Measurements from ENCODE around the gene ACVRL1.

The ACVRL1 gene

GRCh38 chr12:51871126-51871525, 36.2 kb upstream of the ACVRL1 start:
- Histone ChIP-seq H3K27me3 (ENCODE audit: insufficient read depth, low read length) (peaks cover 11% of the 10 kb centered on the region), H2AFZ (ENCODE audit: low read length) (no peak overlapping the region), H3F3A (ENCODE audit: insufficient read depth, low read length) (no peaks in the 10 kb centered on the region), H3K36me3 (ENCODE audit: insufficient read depth, low read length) (no peaks in the 10 kb centered on the region), H3K79me2 (ENCODE audit: insufficient read depth, low read length) (no peaks in the 10 kb centered on the region), H3K4me1 (ENCODE audit: insufficient read depth, low read length, severe bottlenecking) (no peaks in the 10 kb centered on the region), H3K4me2 (ENCODE audit: low read length) (no peak overlapping the region), H3K9me3 (ENCODE audit: low read length) (no peaks in the 10 kb centered on the region), H3K9ac (ENCODE audit: low read length) (no peak overlapping the region), H3K27ac (ENCODE audit: low read depth, low read length, poor library complexity, severe bottlenecking) (no peak overlapping the region), H3K9me2 (ENCODE audit: low read depth, low read length) (no peaks in the 10 kb centered on the region), H3K4me3 (ENCODE audit: low read depth, low read length, poor library complexity, severe bottlenecking) (no peak overlapping the region), H4K20me1 (ENCODE audit: insufficient read depth, low read length) (no peaks in the 10 kb centered on the region)
- peak; percentile 22; the same call in 1 of the 2 replicates for TF ChIP-seq CTCF (IDR thresholded peaks at IDR 0.05; ENCODE audit: low read length)
- no peak for TF ChIP-seq EZH2 (IDR thresholded peaks at IDR 0.05; ENCODE audit: borderline replicate concordance, low read length)

GRCh38 chr12:51871918-51872688, 35.2 kb upstream of the ACVRL1 start:
- Histone ChIP-seq H3K4me2 (ENCODE audit: low read length) (no peak overlapping the region), H3K9me2 (ENCODE audit: low read depth, low read length) (no peaks in the 10 kb centered on the region), H3K36me3 (ENCODE audit: insufficient read depth, low read length) (no peaks in the 10 kb centered on the region), H3F3A (ENCODE audit: insufficient read depth, low read length) (no peaks in the 10 kb centered on the region), H3K9ac (ENCODE audit: low read length) (no peak overlapping the region), H2AFZ (ENCODE audit: low read length) (no peak overlapping the region), H3K27me3 (ENCODE audit: insufficient read depth, low read length) (peaks cover 11% of the 10 kb centered on the region), H3K4me1 (ENCODE audit: insufficient read depth, low read length, severe bottlenecking) (no peaks in the 10 kb centered on the region), H3K9me3 (ENCODE audit: low read length) (no peaks in the 10 kb centered on the region), H3K27ac (ENCODE audit: low read depth, low read length, poor library complexity, severe bottlenecking) (no peak overlapping the region), H3K4me3 (ENCODE audit: low read depth, low read length, poor library complexity, severe bottlenecking) (no peak overlapping the region), H4K20me1 (ENCODE audit: insufficient read depth, low read length) (no peaks in the 10 kb centered on the region), H3K79me2 (ENCODE audit: insufficient read depth, low read length) (no peaks in the 10 kb centered on the region)
- TF ChIP-seq CTCF (IDR thresholded peaks at IDR 0.05; ENCODE audit: low read length) (no peak), EZH2 (IDR thresholded peaks at IDR 0.05; ENCODE audit: borderline replicate concordance, low read length) (no peak)

GRCh38 chr12:51872689-51872981, 34.7 kb upstream of the ACVRL1 start:
- H3K4me3 ChIP-seq (ENCODE audit: low read depth, low read length, poor library complexity, severe bottlenecking), result no peak overlapping the region
- H3K9me3 ChIP-seq (ENCODE audit: low read length), result no peaks in the 10 kb centered on the region
- no peaks in the 10 kb centered on the region for H3F3A ChIP-seq (ENCODE audit: insufficient read depth, low read length)
- no peak overlapping the region for H3K4me2 ChIP-seq (ENCODE audit: low read length)
- TF ChIP-seq CTCF (IDR thresholded peaks at IDR 0.05; ENCODE audit: low read length) (no peak), EZH2 (IDR thresholded peaks at IDR 0.05; ENCODE audit: borderline replicate concordance, low read length) (no peak)
- H3K9ac ChIP-seq (ENCODE audit: low read length), result no peak overlapping the region
- H3K27ac ChIP-seq (ENCODE audit: low read depth, low read length, poor library complexity, severe bottlenecking), result no peak overlapping the region
- no peaks in the 10 kb centered on the region for H4K20me1 ChIP-seq (ENCODE audit: insufficient read depth, low read length)
- no peak overlapping the region for H2AFZ ChIP-seq (ENCODE audit: low read length)
- H3K9me2 ChIP-seq (ENCODE audit: low read depth, low read length), result no peaks in the 10 kb centered on the region
- H3K27me3 ChIP-seq (ENCODE audit: insufficient read depth, low read length), result peaks cover 11% of the 10 kb centered on the region
- H3K79me2 ChIP-seq (ENCODE audit: insufficient read depth, low read length), result no peaks in the 10 kb centered on the region
- H3K4me1 ChIP-seq (ENCODE audit: insufficient read depth, low read length, severe bottlenecking), result no peaks in the 10 kb centered on the region
- no peaks in the 10 kb centered on the region for H3K36me3 ChIP-seq (ENCODE audit: insufficient read depth, low read length)

Measured in OCI-LY1 (cell line).